PC-3 (cell line): ENCODE measurements around the gene ARHGAP11A.

ENCODE experiments used
- EZH2 ChIP-seq: fragments of 300-600 bp; sonication (generic); IDR thresholded peaks from one replicate; pipeline ENCODE4 v1.6.1; 2017; ENCODE audit warnings: antibody characterized with exemption, mild to moderate bottlenecking, low read length; ENCODE audit not compliant: unreplicated experiment
- EZH2phosphoT487 ChIP-seq: fragments of 300-600 bp; sonication (generic); IDR thresholded peaks from 2 replicates; pipeline ENCODE4 v1.6.1; 2018; ENCODE audit warnings: mild to moderate bottlenecking, antibody characterized with exemption, low read length, borderline replicate concordance
- TF ChIP-seq, protein P1 (sequence below): fragments of 300-600 bp; sonication (generic); conservative IDR thresholded peaks from 2 replicates; pipeline ENCODE4 v1.5.1; 2017; ENCODE audit warnings: antibody characterized with exemption, low read depth, mild to moderate bottlenecking, low read length

DNA sequence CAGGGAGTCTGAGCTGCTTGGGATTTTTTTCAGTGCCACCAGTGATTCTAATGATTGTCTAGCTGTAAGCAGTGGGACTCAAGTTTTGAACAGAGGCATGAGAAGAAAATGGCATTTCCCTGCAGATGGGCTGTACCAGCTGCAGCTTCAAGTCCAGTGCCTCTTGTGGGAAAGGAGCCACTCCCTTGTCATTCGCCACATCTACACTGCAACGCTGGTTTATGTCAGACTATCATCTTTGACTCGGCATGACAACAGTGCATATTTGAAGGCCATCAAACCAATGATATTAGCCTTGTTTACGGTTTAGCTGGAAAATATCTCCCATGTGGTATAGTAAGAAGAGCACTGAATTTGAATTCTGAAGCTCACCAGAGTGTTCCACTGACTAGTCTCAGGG, 48.4 kb downstream of the ARHGAP11A start:
- TF ChIP-seq EZH2 (no peak), EZH2phosphoT487 (no peak)
- TF ChIP-seq, protein P1, sequence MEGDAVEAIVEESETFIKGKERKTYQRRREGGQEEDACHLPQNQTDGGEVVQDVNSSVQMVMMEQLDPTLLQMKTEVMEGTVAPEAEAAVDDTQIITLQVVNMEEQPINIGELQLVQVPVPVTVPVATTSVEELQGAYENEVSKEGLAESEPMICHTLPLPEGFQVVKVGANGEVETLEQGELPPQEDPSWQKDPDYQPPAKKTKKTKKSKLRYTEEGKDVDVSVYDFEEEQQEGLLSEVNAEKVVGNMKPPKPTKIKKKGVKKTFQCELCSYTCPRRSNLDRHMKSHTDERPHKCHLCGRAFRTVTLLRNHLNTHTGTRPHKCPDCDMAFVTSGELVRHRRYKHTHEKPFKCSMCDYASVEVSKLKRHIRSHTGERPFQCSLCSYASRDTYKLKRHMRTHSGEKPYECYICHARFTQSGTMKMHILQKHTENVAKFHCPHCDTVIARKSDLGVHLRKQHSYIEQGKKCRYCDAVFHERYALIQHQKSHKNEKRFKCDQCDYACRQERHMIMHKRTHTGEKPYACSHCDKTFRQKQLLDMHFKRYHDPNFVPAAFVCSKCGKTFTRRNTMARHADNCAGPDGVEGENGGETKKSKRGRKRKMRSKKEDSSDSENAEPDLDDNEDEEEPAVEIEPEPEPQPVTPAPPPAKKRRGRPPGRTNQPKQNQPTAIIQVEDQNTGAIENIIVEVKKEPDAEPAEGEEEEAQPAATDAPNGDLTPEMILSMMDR: no peak
